Testis (tissue), 3 donors: ENCODE measurements around the gene ANKRD16. TPM values are rescaled to one million over a fixed set of nuclear protein-coding genes. Genes with fewer than 3 reads are reported as not detected.

ENCODE experiments used
- DNase-seq: peaks from one replicate; pipeline ENCODE4 v3.0.0-alpha.2; 2019
- H3K27ac ChIP-seq, 2 donors: fragments of 200-600 bp; sonication (generic); one replicate each; pipeline ENCODE4 v1.5.1; 2019
- H3K27me3 ChIP-seq: fragments of 200-600 bp; sonication (generic); one replicate; pipeline ENCODE4 v1.5.1; 2019
- H3K36me3 ChIP-seq: fragments of 200-600 bp; sonication (generic); one replicate; pipeline ENCODE4 v1.5.1; 2017; ENCODE audit warnings: low read depth; ENCODE audit errors: missing control alignments
- H3K4me1 ChIP-seq: fragments of 200-600 bp; sonication (generic); one replicate; pipeline ENCODE4 v1.5.1; 2019
- H3K4me3 ChIP-seq, 2 donors: fragments of 200-600 bp; sonication (generic); one replicate each; pipeline ENCODE4 v1.5.1; 2017 to 2019
- H3K9me3 ChIP-seq: fragments of 200-600 bp; sonication (generic); one replicate; pipeline ENCODE4 v1.5.1; 2017
- CTCF ChIP-seq, 3 experiments: fragments of 450-650 bp in 2 of 3; fragments of 200-600 bp in 1 of 3; sonication (generic) in 1 of 3; IDR thresholded peaks; one replicate each; pipeline ENCODE4 v1.5.1; 2016 to 2019; ENCODE audit warnings: antibody characterized with exemption in 3 of 3, mild to moderate bottlenecking in 2 of 3, moderate library complexity in 1 of 3
- POLR2A ChIP-seq: fragments of 450-650 bp; IDR thresholded peaks from one replicate; pipeline ENCODE4 v1.6.1; 2017; ENCODE audit warnings: antibody characterized with exemption, mild to moderate bottlenecking, moderate library complexity
- WGBS, 2 donors: methylation state at CpG; one replicate each; pipeline ENCODE4 v1.1.5; 2018; 5-methylcytosine and 5-hydroxymethylcytosine counted together
- intact Hi-C: fragments of 100-400 bp; cut with DNase I; formaldehyde crosslinking; loops from one replicate; pipeline ENCODE4 v1.15.1; 2023; ENCODE audit warnings: low total_unique reads
- polyA plus RNA-seq: library from polyadenylated mRNA; stranded (reverse); fragments of 350-450 nt; fragmentation: Illumina TruSeq; extraction: RNeasy Lipid Tissue Mini Kit (QIAGEN cat#74804); gene quantifications from one replicate; pipeline ENCODE4 v1.2.3, GENCODE V29; 2014; ENCODE audit warnings: low read depth, low replicate concordance; ENCODE audit not compliant: insufficient read depth
- total RNA-seq, 2 donors: library from RNA; depleted of rRNA; stranded (reverse); fragments of >200 nt; gene quantifications; one replicate each; pipeline ENCODE4 v1.2.3, GENCODE V29; 2016

The ANKRD16 gene
- total and polyA plus RNA-seq, 3 donors from 2014 or later, result 14.2 to 32.1 (median 30.3) TPM

- Histone ChIP-seq H3K27ac (no peak overlapping the region), H3K9me3 (no peaks in the 10 kb centered on the region), H3K27me3 (no peaks in the 10 kb centered on the region), H3K36me3 (no peaks in the 10 kb centered on the region), H3K4me3 (no peak overlapping the region), H3K4me1 (no peaks in the 10 kb centered on the region)
- 84 to 90% methylated on average over 13 of the region's 13 CpGs for WGBS, 2 donors
- TF ChIP-seq POLR2A, result no peak
- TF ChIP-seq CTCF (IDR thresholded peaks at IDR 0.05), result no peak
- no peak for DNase-seq
- intact Hi-C loops, result no loop called here
Measured at GRCh38 chr10:5832946-5833345, 56.7 kb downstream of the ANKRD16 start.

- Histone ChIP-seq H3K4me3 (no peak overlapping the region), H3K27me3 (no peaks in the 10 kb centered on the region), H3K9me3 (no peaks in the 10 kb centered on the region), H3K27ac (no peak overlapping the region), H3K4me1 (no peaks in the 10 kb centered on the region), H3K36me3 (no peaks in the 10 kb centered on the region)
- no peak for DNase-seq
- intact Hi-C loops, result no loop called here
- no peak for TF ChIP-seq POLR2A
- TF ChIP-seq CTCF (IDR thresholded peaks at IDR 0.05), result no peak
- 89 to 91% methylated on average over 8 of the region's 8 CpGs for WGBS, 2 donors
Measured at GRCh38 chr10:5831446-5831782, 58.3 kb downstream of the ANKRD16 start.

GRCh38 chr10:5830629-5831445, 58.9 kb downstream of the ANKRD16 start:
- TF ChIP-seq CTCF (IDR thresholded peaks at IDR 0.05), result no peak
- no peak for TF ChIP-seq POLR2A
- intact Hi-C loops, result no loop called here
- H3K36me3 ChIP-seq, result no peaks in the 10 kb centered on the region
- H3K27me3 ChIP-seq, result no peaks in the 10 kb centered on the region
- H3K4me3 ChIP-seq, result no peak overlapping the region
- H3K4me1 ChIP-seq, result no peaks in the 10 kb centered on the region
- 76 to 84% methylated on average over 13 to 14 of the region's 14 CpGs for WGBS, 2 donors
- no peak for DNase-seq
- H3K27ac ChIP-seq, result no peak overlapping the region
- no peaks in the 10 kb centered on the region for H3K9me3 ChIP-seq

- H3K9me3 ChIP-seq, result no peaks in the 10 kb centered on the region
- H3K4me3 ChIP-seq, result no peak overlapping the region
- intact Hi-C loops, result no loop called here
- H3K27ac ChIP-seq, result no peak overlapping the region
- no peak for DNase-seq
- H3K36me3 ChIP-seq, result no peaks in the 10 kb centered on the region
- H3K4me1 ChIP-seq, result no peaks in the 10 kb centered on the region
- TF ChIP-seq POLR2A, result no peak
- TF ChIP-seq CTCF (IDR thresholded peaks at IDR 0.05), result no peak
- WGBS, 2 donors, result 84 to 93% methylated on average over 9 of the region's 9 CpGs
- no peaks in the 10 kb centered on the region for H3K27me3 ChIP-seq
Measured at GRCh38 chr10:5829267-5829666, 60.4 kb downstream of the ANKRD16 start.

GRCh38 chr10:5828725-5829124, 61.0 kb downstream of the ANKRD16 start:
- H3K4me3 ChIP-seq, result no peak overlapping the region
- DNase-seq, result no peak
- H3K9me3 ChIP-seq, result no peaks in the 10 kb centered on the region
- no peaks in the 10 kb centered on the region for H3K36me3 ChIP-seq
- WGBS, 2 donors, result 88 to 91% methylated on average over 16 of the region's 16 CpGs
- H3K4me1 ChIP-seq, result no peaks in the 10 kb centered on the region
- H3K27ac ChIP-seq, result no peak overlapping the region
- no peaks in the 10 kb centered on the region for H3K27me3 ChIP-seq
- intact Hi-C loops, result no loop called here
- TF ChIP-seq CTCF (IDR thresholded peaks at IDR 0.05) (no peak), POLR2A (no peak)
